HCT116 (cell line): ENCODE measurements around the gene GLI3. TPM values are rescaled to one million over a fixed set of nuclear protein-coding genes. Genes with fewer than 3 reads are reported as not detected.

Source experiments
- ATAC-seq: fragments of 200-7000 bp; cut with Tn5 transposase; 2 replicates; pipeline ENCODE4 v1.9.1; 2020; ENCODE audit warnings: mild to moderate bottlenecking, moderate library complexity
- BruUV-seq: library from RNA; stranded (reverse); fragments of 400-500 nt; replicated peaks from 2 replicates; lab custom pipeline; 2021; lab: Mats Ljungman, UMichigan
- CTCF ChIA-PET: fragments of 300-600 bp; sonication (Branson Sonifier 250); formaldehyde crosslinking; loops from one replicate; lab custom pipeline; 2021; ENCODE audit warnings: antibody characterized with exemption; lab: Charles Lee
- POLR2A ChIA-PET: fragments of 300-600, 350-600 bp; sonication (Branson Sonifier 250); formaldehyde crosslinking; loops from one replicate; lab custom pipeline; 2021; ENCODE audit warnings: antibody characterized with exemption; lab: Charles Lee
- RAD21 ChIA-PET, 2 experiments: fragments of 300-600 bp; sonication (Branson Sonifier 250); formaldehyde crosslinking; loops; one replicate each; lab custom pipeline; 2023; ENCODE audit warnings: low total read pairs in 2 of 2; ENCODE audit not compliant: uncharacterized antibody in 2 of 2, unreplicated experiment in 2 of 2, low non-redundant PET in 1 of 2; lab: Charles Lee
- DNase-seq: peaks from one replicate; pipeline ENCODE4 v3.0.0-alpha.2; 2010; ENCODE audit warnings: low read depth, low spot score
- H2AFZ ChIP-seq: fragments of 200-600 bp; shearing (Covaris generic), sonication (generic); 2 replicates; pipeline ENCODE4 v1.6.1; 2017; ENCODE audit warnings: low read depth, mixed run types, mixed read lengths, antibody characterized with exemption, low read length; ENCODE audit not compliant: poor library complexity, severe bottlenecking
- H3K27ac ChIP-seq: 2 replicates; pipeline ENCODE4 v1.5.1; 2012; ENCODE audit warnings: low read depth, low read length
- H3K27me3 ChIP-seq: fragments of 200-600 bp; sonication (generic); 2 replicates; pipeline ENCODE4 v1.6.1; 2016; ENCODE audit warnings: mixed run types, low read length, mixed read lengths; ENCODE audit not compliant: insufficient read depth
- H3K36me3 ChIP-seq, 2 experiments: fragments of 200-500 bp in 1 of 2; fragments of 200-600 bp in 1 of 2; sonication (Bioruptor generic) in 1 of 2; sonication (generic) in 1 of 2; 2 replicates each; pipeline versions ENCODE4 v1.5.1 to v1.6.1; 2014 to 2016; ENCODE audit warnings: low read length in 2 of 2, inconsistent platforms in 1 of 2, mixed read lengths in 1 of 2, mixed run types in 1 of 2; ENCODE audit not compliant: insufficient read depth in 2 of 2, control insufficient read depth in 1 of 2
- H3K4me1 ChIP-seq, 2 experiments: fragments of 200-600 bp in 1 of 2; sonication (generic) in 1 of 2; 2 replicates each; pipeline versions ENCODE4 v1.5.1 to v1.6.1; 2012 to 2017; ENCODE audit warnings: low read length in 2 of 2, inconsistent platforms in 1 of 2, mild to moderate bottlenecking in 1 of 2, mixed read lengths in 1 of 2, mixed run types in 1 of 2, moderate library complexity in 1 of 2; ENCODE audit not compliant: insufficient read depth in 2 of 2, control insufficient read depth in 1 of 2
- H3K4me2 ChIP-seq: fragments of 200-600 bp; sonication (generic); 2 replicates; pipeline ENCODE4 v1.6.1; 2017; ENCODE audit warnings: mixed run types, low read length, mixed read lengths
- H3K4me3 ChIP-seq, 2 experiments: fragments of 200-600 bp in 1 of 2; sonication (generic) in 1 of 2; replicated peaks in 1 of 2; 2 replicates each; pipeline ENCODE4 v1.5.1; 2011 to 2016; ENCODE audit warnings: low read length in 2 of 2, control low read depth in 1 of 2, low read depth in 1 of 2, mild to moderate bottlenecking in 1 of 2, mixed read lengths in 1 of 2, mixed run types in 1 of 2
- H3K79me2 ChIP-seq: fragments of 200-600 bp; sonication (generic); 2 replicates; pipeline ENCODE4 v1.6.1; 2017; ENCODE audit warnings: mild to moderate bottlenecking, mixed run types, low read length, moderate library complexity, mixed read lengths; ENCODE audit not compliant: insufficient read depth
- H3K9ac ChIP-seq: fragments of 200-600 bp; sonication (generic); 2 replicates; pipeline ENCODE4 v1.6.1; 2016; ENCODE audit warnings: low read length, mixed read lengths
- H3K9me2 ChIP-seq: fragments of 200-600 bp; sonication (generic), shearing (Covaris generic); 2 replicates; pipeline ENCODE4 v1.6.1; 2017; ENCODE audit warnings: mixed run types, mild to moderate bottlenecking, moderate library complexity; ENCODE audit not compliant: insufficient read depth
- H3K9me3 ChIP-seq, 2 experiments: fragments of 200-500 bp in 1 of 2; fragments of 200-600 bp in 1 of 2; sonication (Bioruptor generic) in 1 of 2; sonication (generic) in 1 of 2; 2 replicates each; pipeline ENCODE4 v1.6.1; 2014 to 2017; ENCODE audit warnings: low read length in 2 of 2, mixed read lengths in 2 of 2, inconsistent platforms in 1 of 2, low read depth in 1 of 2, mild to moderate bottlenecking in 1 of 2, mixed run types in 1 of 2, moderate library complexity in 1 of 2; ENCODE audit not compliant: control insufficient read depth in 1 of 2, insufficient read depth in 1 of 2
- H4K20me1 ChIP-seq: fragments of 200-600 bp; sonication (generic), shearing (Covaris generic); 2 replicates; pipeline ENCODE4 v1.6.1; 2017; ENCODE audit warnings: mixed run types, mild to moderate bottlenecking, moderate library complexity; ENCODE audit not compliant: insufficient read depth
- CBX3 ChIP-seq: IDR thresholded peaks from 2 replicates; pipeline ENCODE4 v1.6.1; 2012; ENCODE audit warnings: low read depth
- EGR1 ChIP-seq: IDR thresholded peaks from 2 replicates; pipeline ENCODE4 v1.6.1; 2012; ENCODE audit warnings: low read depth
- EZH2 ChIP-seq: fragments of 200-600 bp; sonication (generic); IDR thresholded peaks from 2 replicates; pipeline ENCODE4 v1.6.1; 2017; ENCODE audit warnings: antibody characterized with exemption, mixed run types
- SRF ChIP-seq: IDR thresholded peaks from 2 replicates; pipeline ENCODE4 v1.6.1; 2012; ENCODE audit warnings: low read depth
- TCF7L2 ChIP-seq: IDR thresholded peaks from 2 replicates; pipeline ENCODE4 v1.7.0; 2011; ENCODE audit warnings: borderline replicate concordance, inconsistent platforms; ENCODE audit not compliant: insufficient read depth, insufficient read length; ENCODE audit errors: extremely low read depth
- intact Hi-C: fragments of 100-400 bp; cut with micrococcal nuclease; formaldehyde crosslinking; loops from 2 replicates; pipeline ENCODE4 v1.10.0; 2022
- total RNA-seq: library from RNA; stranded (reverse); gene quantifications from one replicate; pipeline ENCODE4 v1.2.1, GENCODE V29; 2021; ENCODE audit not compliant: unreplicated experiment

GLI3 gene
- total RNA-seq, 1 experiment from 2014 or later, result 0.07 TPM

DNA sequence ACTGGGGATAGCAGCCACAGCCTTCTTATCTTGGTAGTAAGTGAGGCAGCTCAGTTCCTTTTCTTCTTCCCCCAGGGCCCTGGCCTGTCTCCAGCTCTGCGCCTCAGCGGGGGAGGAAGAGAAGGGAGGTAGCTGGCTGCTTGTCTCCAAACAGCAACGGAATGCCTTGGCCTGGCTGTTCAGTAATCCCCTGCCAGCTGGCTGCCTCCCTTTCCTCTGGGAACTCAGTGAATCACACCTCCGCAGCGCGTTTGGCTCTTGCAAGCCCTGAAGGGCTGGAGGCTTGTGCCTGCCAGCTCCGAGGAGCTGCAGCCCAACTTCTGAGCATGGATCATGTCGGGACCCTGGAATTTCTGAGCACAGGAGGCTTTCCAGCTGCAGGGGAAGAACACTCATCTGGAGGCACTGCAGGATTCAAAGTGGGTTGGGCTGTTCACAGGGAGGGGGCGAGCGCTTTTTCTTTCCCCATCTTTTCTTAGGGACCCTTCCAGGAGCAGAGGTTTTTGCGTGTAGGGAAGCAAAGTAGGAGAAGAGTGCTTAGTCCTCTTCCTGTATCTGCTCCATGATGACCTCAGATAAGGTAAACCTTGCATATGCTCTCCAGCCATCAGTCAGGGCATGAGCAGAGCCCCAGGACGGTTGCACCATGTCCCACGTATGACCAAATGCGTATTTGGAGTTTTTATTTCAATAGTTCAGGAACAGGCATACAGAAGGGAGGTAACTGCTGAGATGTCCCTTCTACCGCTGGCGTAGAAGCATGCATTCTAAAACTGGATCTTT lies 280.9 kb downstream of the GLI3 start (continued):
- TF ChIP-seq CBX3 (no peak), EGR1 (no peak)

DNA sequence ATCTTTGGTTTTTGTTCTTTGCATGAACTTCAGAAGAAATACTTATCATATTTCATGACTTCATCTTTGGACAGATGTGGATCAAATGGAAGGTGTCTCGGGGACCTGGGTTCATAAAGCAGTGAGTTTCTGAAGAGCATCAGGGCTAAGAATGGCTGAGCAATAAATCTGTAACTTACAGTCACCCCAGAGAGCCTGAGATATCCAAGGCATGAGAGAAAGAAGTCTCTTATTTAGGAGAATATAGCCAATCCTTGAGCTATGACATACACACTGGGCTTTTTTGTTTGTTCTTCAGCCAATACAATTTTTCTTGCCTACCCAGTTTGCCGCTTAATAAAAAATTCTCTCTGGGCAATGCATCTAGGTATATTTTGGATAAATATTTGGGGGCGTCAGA lies 281.6 kb downstream of the GLI3 start:
- no peak overlapping the region for H3K4me2 ChIP-seq
- DNase-seq (no peak), ATAC-seq (no peak)
- H3K9me2 ChIP-seq, result no peaks in the 10 kb centered on the region
- no peak overlapping the region for H2AFZ ChIP-seq
- no peaks in the 10 kb centered on the region for H3K36me3 ChIP-seq
- no peaks in the 10 kb centered on the region for H3K79me2 ChIP-seq
- no TSS peak for BruUV-seq
- H4K20me1 ChIP-seq, result no peaks in the 10 kb centered on the region; the same call in 1 of the 2 replicates
- ChIA-PET POLR2A (no interaction called here), RAD21 (no interaction called here), CTCF (interaction anchor here (2.9 kb wide), 1 partner anchor 15 kb away, joined by 13 read pairs; no protein-coding TSS in a partner anchor)
- no peak overlapping the region for H3K4me3 ChIP-seq
- TF ChIP-seq SRF, result no peak
- TF ChIP-seq TCF7L2, result no peak
- TF ChIP-seq EGR1, result no peak
- no peak overlapping the region for H3K27ac ChIP-seq
- no peaks in the 10 kb centered on the region for H3K9me3 ChIP-seq
- no peak overlapping the region for H3K9ac ChIP-seq
- no peaks in the 10 kb centered on the region for H3K4me1 ChIP-seq
- intact Hi-C loops, result no loop called here
- peaks cover 29% of the 10 kb centered on the region; the same call in 1 of the 2 replicates for H3K27me3 ChIP-seq

DNA sequence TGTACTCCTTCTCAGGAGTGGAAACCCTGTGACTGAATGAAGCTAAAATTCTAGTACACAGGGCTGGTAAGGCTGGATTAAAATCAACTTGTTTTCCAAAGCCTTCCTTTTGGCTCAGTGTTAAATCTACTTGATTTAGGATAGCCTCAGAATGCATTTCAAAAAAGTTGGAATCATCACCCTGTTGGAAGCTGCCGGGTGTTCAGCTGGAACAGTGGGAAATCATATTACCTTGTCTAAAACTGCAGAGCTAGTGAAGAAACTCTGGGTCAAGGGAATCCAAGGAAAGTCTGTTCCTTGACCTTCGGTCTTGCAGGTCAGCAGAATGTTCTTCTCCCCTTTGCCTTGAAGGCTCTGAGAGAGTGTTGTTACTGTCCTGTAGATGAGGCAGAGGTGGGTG lies 282.0 kb downstream of the GLI3 start:
- Histone ChIP-seq H3K36me3 (no peaks in the 10 kb centered on the region), H3K9me2 (no peaks in the 10 kb centered on the region), H2AFZ (no peak overlapping the region), H3K79me2 (no peaks in the 10 kb centered on the region), H3K27ac (no peak overlapping the region), H3K4me3 (no peak overlapping the region), H3K9ac (no peak overlapping the region), H3K9me3 (no peaks in the 10 kb centered on the region), H3K4me1 (no peaks in the 10 kb centered on the region), H3K27me3 (peaks cover 33% of the 10 kb centered on the region), H4K20me1 (no peaks in the 10 kb centered on the region; the same call in 1 of the 2 replicates), H3K4me2 (no peak overlapping the region)
- CTCF ChIA-PET, result interaction anchor here (2.9 kb wide), 1 partner anchor 14 kb away, joined by 13 read pairs; no protein-coding TSS in a partner anchor
- no peak for DNase-seq
- RAD21 ChIA-PET, result no interaction called here
- intact Hi-C loops, result no loop called here
- no TSS peak for BruUV-seq
- TF ChIP-seq EZH2, result no peak
- POLR2A ChIA-PET, result no interaction called here
- no peak for ATAC-seq
